ENCODE data around the gene PEBP1.
A peak's percentile ranks its signal among the peaks of the same experiment; 100 is the strongest.
"Not testable (repeated sequence)": the region's sequence is repeated elsewhere in the genome, so short reads cannot be mapped to it uniquely, and the experiment has no call there.

The PEBP1 gene

GRCh38 chr12:118135788-118136558 lies at the start of gene PEBP1:
TSS of gene PEBP1 (plus strand) at chr12:118136124. CDS start at chr12:118136210, 86 bp downstream.
- DNase-seq = peak; percentile 89 to 90

- DNase-seq = no peak
Measured at GRCh38 chr12:118089782-118090181, 46.1 kb upstream of the PEBP1 start.

- no peak for DNase-seq
Measured at GRCh38 chr12:118094039-118094438, 41.9 kb upstream of the PEBP1 start.

- DNase-seq = no peak
Measured at GRCh38 chr12:118098401-118098800, 37.5 kb upstream of the PEBP1 start.

- no peak for DNase-seq
Measured at GRCh38 chr12:118098911-118099671, 36.8 kb upstream of the PEBP1 start.

- DNase-seq = no peak
Measured at GRCh38 chr12:118101051-118101450, 34.9 kb upstream of the PEBP1 start.

- DNase-seq = no peak
Measured at GRCh38 chr12:118102070-118102469, 33.9 kb upstream of the PEBP1 start.

GRCh38 chr12:118102609-118103008 lies 33.3 kb upstream of the PEBP1 start:
- DNase-seq = no peak

GRCh38 chr12:118103201-118103600 lies 32.7 kb upstream of the PEBP1 start:
- DNase-seq = no peak

GRCh38 chr12:118103601-118104382 lies 32.1 kb upstream of the PEBP1 start, which contains the start of gene VSIG10:
TSS of gene VSIG10 (minus strand) at chr12:118104011. CDS start at chr12:118103671, 340 bp downstream.
- DNase-seq = peak in 1 of 2 donors; percentile 2

GRCh38 chr12:118107011-118107410 lies 28.9 kb upstream of the PEBP1 start:
- no peak for DNase-seq

- DNase-seq = no peak
Measured at GRCh38 chr12:118107694-118108093, 28.2 kb upstream of the PEBP1 start.

- DNase-seq = no peak
Measured at GRCh38 chr12:118109088-118109487, 26.8 kb upstream of the PEBP1 start.

- DNase-seq = no peak
Measured at GRCh38 chr12:118119449-118119879, 16.5 kb upstream of the PEBP1 start.

GRCh38 chr12:118120579-118121363 lies 15.2 kb upstream of the PEBP1 start:
- DNase-seq = peak; percentile 54 to 69

GRCh38 chr12:118122264-118122663 lies 13.7 kb upstream of the PEBP1 start:
- no peak for DNase-seq

GRCh38 chr12:118124333-118124874 lies 11.5 kb upstream of the PEBP1 start:
- no peak for DNase-seq

- no peak for DNase-seq
Measured at GRCh38 chr12:118125743-118126118, 10.2 kb upstream of the PEBP1 start.

GRCh38 chr12:118126119-118126757 lies 9.7 kb upstream of the PEBP1 start:
- no peak for DNase-seq

GRCh38 chr12:118127867-118128266 lies 8.1 kb upstream of the PEBP1 start:
- DNase-seq = no peak

- DNase-seq = not testable (repeated sequence)
Measured at GRCh38 chr12:118129436-118129835, 6.5 kb upstream of the PEBP1 start.
